Ovary (tissue), 9 donors: ENCODE data around the gene ROR2. TPM values are rescaled to one million over a fixed set of nuclear protein-coding genes. Genes with fewer than 3 reads are reported as not detected.

Source experiments
- DNase-seq, 5 donors: peaks; one replicate each; pipeline ENCODE4 v3.0.0-alpha.2; 2019 to 2020
- H3K27ac ChIP-seq, 2 donors: fragments of 200-600 bp; one replicate each; pipeline versions ENCODE4 v1.5.1 to v1.8.0; 2019 to 2022
- H3K27me3 ChIP-seq: fragments of 200-600 bp; one replicate; pipeline ENCODE4 v1.8.0; 2022
- H3K36me3 ChIP-seq: fragments of 200-600 bp; sonication (generic); one replicate; pipeline ENCODE4 v1.5.1; 2019
- H3K4me1 ChIP-seq: one replicate; pipeline ENCODE4 v1.8.1; 2013; ENCODE audit warnings: mild to moderate bottlenecking, moderate library complexity; ENCODE audit not compliant: insufficient read depth
- H3K4me3 ChIP-seq: fragments of 200-600 bp; sonication (generic); one replicate; pipeline ENCODE4 v1.5.1; 2017
- H3K9me3 ChIP-seq, 2 donors: fragments of 200-600 bp in 1 of 2; sonication (generic) in 1 of 2; one replicate each; pipeline versions ENCODE4 v1.5.1 to v1.8.1; 2013 to 2019; ENCODE audit warnings: mild to moderate bottlenecking in 1 of 2, moderate library complexity in 1 of 2
- CTCF ChIP-seq, 3 donors: fragments of 450-650 bp in 2 of 3; fragments of 200-600 bp in 1 of 3; IDR thresholded peaks; one replicate each; pipeline versions ENCODE4 v1.5.1 to v1.8.0; 2016 to 2022; ENCODE audit warnings: antibody characterized with exemption in 3 of 3, mild to moderate bottlenecking in 1 of 3
- EP300 ChIP-seq: sonication (generic); formaldehyde crosslinking; IDR thresholded peaks from one replicate; pipeline ENCODE4 v1.6.1; 2017; ENCODE audit warnings: antibody characterized with exemption
- POLR2A ChIP-seq: fragments of 450-650 bp; IDR thresholded peaks from one replicate; pipeline ENCODE4 v1.6.1; 2017; ENCODE audit warnings: antibody characterized with exemption, mild to moderate bottlenecking, moderate library complexity
- WGBS, 3 donors: extraction: QIAGEN DNeasy Blood & Tissue Kit in 1 of 3; methylation state at CpG; one replicate each; pipeline versions ENCODE4 v1.1.5 to v1.1.7; 2013 to 2017; 5-methylcytosine and 5-hydroxymethylcytosine counted together
- intact Hi-C, 4 donors: fragments of 100-400 bp; cut with DNase I; formaldehyde crosslinking; loops; one replicate each; pipeline versions ENCODE4 v1.11.0 to v1.15.1; 2022 to 2023
- polyA plus RNA-seq, 2 donors: library from polyadenylated mRNA; stranded (reverse); fragments of 200-250 nt in 1 of 2; fragments of 350-450 nt in 1 of 2; fragmentation: Illumina TruSeq in 1 of 2; extraction: RNeasy Lipid Tissue Mini Kit (QIAGEN cat#74804) in 1 of 2; gene quantifications; one replicate each; pipeline ENCODE4 v1.2.3, GENCODE V29; 2013 to 2014
- total RNA-seq, 7 donors: library from RNA; depleted of rRNA in 2 of 7; stranded (reverse); fragments of >200 nt in 2 of 7; fragmentation: NEBNext Ultra II Directional in 3 of 7; extraction: Animal tissue kit (Norgen Biotek cat#: 25700) in 3 of 7; gene quantifications; one replicate each; pipeline versions ENCODE4 v1.1.0 to v1.2.4, GENCODE V29; 2016 to 2023
- donor health status: DM: no; HTN: no; CAD: no; lungs with moderate emphysema.
- donor health status: DM: no; HTN: no; CAD: no.
- donor health status: Bipolar disorder and iron deficiency.
- donor health status: DM: yes; HTN: yes; CAD: no.
- donor health status: DM: no; HTN: no; CAD: no.
- donor health status: DM: yes; HTN: yes; CAD: no.

The ROR2 gene
- total and polyA plus RNA-seq, 9 donors = 11.4 to 35.5 (median 27.7) TPM

GRCh38 chr9:91885746-91886413 is 64.1 kb downstream of the ROR2 start:
- no peak overlapping the region for H3K4me3 ChIP-seq
- no peaks in the 10 kb centered on the region for H3K36me3 ChIP-seq
- peaks cover 32% of the 10 kb centered on the region for H3K4me1 ChIP-seq
- H3K27ac ChIP-seq = no peak overlapping the region
- no peak for TF ChIP-seq POLR2A
- no peak for TF ChIP-seq CTCF (IDR thresholded peaks at IDR 0.05)
- TF ChIP-seq EP300 = no peak
- DNase-seq = no peak
- intact Hi-C loops = no loop called here
- no peaks in the 10 kb centered on the region for H3K9me3 ChIP-seq
- WGBS, 3 donors = 88 to 94% (median 90%) methylated on average over 22 of the region's 22 CpGs
- H3K27me3 ChIP-seq = no peaks in the 10 kb centered on the region

GRCh38 chr9:91884696-91885687 is 65.0 kb downstream of the ROR2 start:
- TF ChIP-seq POLR2A (no peak), EP300 (no peak), CTCF (IDR thresholded peaks at IDR 0.05) (no peak)
- no peak for DNase-seq
- Histone ChIP-seq H3K27me3 (no peaks in the 10 kb centered on the region), H3K9me3 (no peaks in the 10 kb centered on the region), H3K27ac (no peak overlapping the region), H3K4me3 (no peak overlapping the region), H3K36me3 (no peaks in the 10 kb centered on the region), H3K4me1 (peaks cover 35% of the 10 kb centered on the region)
- intact Hi-C loops = no loop called here
- 77 to 83% (median 82%) methylated on average over 12 of the region's 12 CpGs for WGBS, 3 donors

- H3K36me3 ChIP-seq = no peaks in the 10 kb centered on the region
- WGBS, 3 donors = 95 to 100% (median 97%) methylated on average over 1 of the region's 1 CpG
- intact Hi-C loops = no loop called here
These were observed 65.9 kb downstream of the ROR2 start for GRCh38 chr9:91884153-91884552.

More at GRCh38 chr9:91884153-91884552, 65.9 kb downstream of the ROR2 start:
- Histone ChIP-seq H3K27ac (no peak overlapping the region), H3K4me3 (no peak overlapping the region), H3K27me3 (no peaks in the 10 kb centered on the region), H3K4me1 (peaks cover 30% of the 10 kb centered on the region), H3K9me3 (no peaks in the 10 kb centered on the region)
- TF ChIP-seq CTCF (IDR thresholded peaks at IDR 0.05) = no peak
- TF ChIP-seq POLR2A = no peak
- TF ChIP-seq EP300 = no peak
- no peak for DNase-seq
